Loucy (cell line): ENCODE results near the gene HMGCS2.

Experiments used
- H2AFZ ChIP-seq: fragments of 200-600 bp; sonication (generic); 2 replicates; pipeline ENCODE4 v1.6.0; 2016; ENCODE audit warnings: antibody characterized with exemption, mild to moderate bottlenecking, low read length, moderate library complexity
- H3F3A ChIP-seq: fragments of 200-600 bp; 2 replicates; pipeline ENCODE4 v1.6.0; 2016; ENCODE audit warnings: antibody characterized with exemption, low read depth, mild to moderate bottlenecking
- H3K27me3 ChIP-seq: fragments of 200-600 bp; sonication (generic); 2 replicates; pipeline ENCODE4 v1.6.1; 2014; ENCODE audit warnings: low read length, mild to moderate bottlenecking; ENCODE audit not compliant: insufficient read depth, poor library complexity, severe bottlenecking
- H3K36me3 ChIP-seq: fragments of 200-600 bp; sonication (generic); 2 replicates; pipeline ENCODE4 v1.6.1; 2016; ENCODE audit warnings: low read length; ENCODE audit not compliant: insufficient read depth
- H3K4me1 ChIP-seq: fragments of 200-600 bp; sonication (generic); 2 replicates; pipeline ENCODE4 v1.5.1; 2014; ENCODE audit warnings: low read length, mild to moderate bottlenecking; ENCODE audit not compliant: insufficient read depth, poor library complexity, severe bottlenecking
- H3K4me2 ChIP-seq: fragments of 200-600 bp; sonication (generic); 2 replicates; pipeline ENCODE4 v1.6.0; 2014; ENCODE audit warnings: antibody characterized with exemption, low read length, low read depth, mild to moderate bottlenecking; ENCODE audit not compliant: poor library complexity, severe bottlenecking
- H3K4me3 ChIP-seq: fragments of 200-600 bp; sonication (generic); 2 replicates; pipeline ENCODE4 v1.5.1; 2014; ENCODE audit warnings: low read length, mild to moderate bottlenecking, mixed read lengths; ENCODE audit not compliant: poor library complexity, severe bottlenecking
- H3K79me2 ChIP-seq: fragments of 200-600 bp; sonication (generic); 2 replicates; pipeline ENCODE4 v1.6.1; 2014; ENCODE audit warnings: low read length; ENCODE audit not compliant: insufficient read depth
- H3K9ac ChIP-seq: fragments of 200-600 bp; sonication (generic); 2 replicates; pipeline ENCODE4 v1.6.0; 2014; ENCODE audit warnings: mild to moderate bottlenecking, low read depth, low read length, moderate library complexity; ENCODE audit not compliant: poor library complexity, severe bottlenecking
- H3K9me2 ChIP-seq: fragments of 200-600 bp; sonication (generic); replicated peaks from 2 replicates; pipeline ENCODE4 v1.6.1; 2016; ENCODE audit warnings: low read depth, low read length, mixed read lengths
- H3K9me3 ChIP-seq: fragments of 200-600 bp; sonication (generic); 2 replicates; pipeline ENCODE4 v1.6.1; 2014; ENCODE audit warnings: mild to moderate bottlenecking, antibody characterized with exemption, low read length, low read depth; ENCODE audit not compliant: insufficient read depth
- H4K20me1 ChIP-seq: fragments of 200-600 bp; sonication (generic); 2 replicates; pipeline ENCODE4 v1.6.0; 2014; ENCODE audit warnings: antibody characterized with exemption, low read length, mild to moderate bottlenecking; ENCODE audit not compliant: insufficient read depth, poor library complexity, severe bottlenecking
- EZH2phosphoT487 ChIP-seq: fragments of 200-600 bp; IDR thresholded peaks from 2 replicates; pipeline ENCODE4 v1.6.1; 2018; ENCODE audit warnings: antibody characterized with exemption, mild to moderate bottlenecking, moderate library complexity, borderline replicate concordance
- TF ChIP-seq, protein P1 (sequence below): fragments of 200-600 bp; sonication (generic); conservative IDR thresholded peaks from 2 replicates; pipeline ENCODE4 v1.5.1; 2014; ENCODE audit warnings: mild to moderate bottlenecking, antibody characterized with exemption, low read length

HMGCS2 gene

DNA sequence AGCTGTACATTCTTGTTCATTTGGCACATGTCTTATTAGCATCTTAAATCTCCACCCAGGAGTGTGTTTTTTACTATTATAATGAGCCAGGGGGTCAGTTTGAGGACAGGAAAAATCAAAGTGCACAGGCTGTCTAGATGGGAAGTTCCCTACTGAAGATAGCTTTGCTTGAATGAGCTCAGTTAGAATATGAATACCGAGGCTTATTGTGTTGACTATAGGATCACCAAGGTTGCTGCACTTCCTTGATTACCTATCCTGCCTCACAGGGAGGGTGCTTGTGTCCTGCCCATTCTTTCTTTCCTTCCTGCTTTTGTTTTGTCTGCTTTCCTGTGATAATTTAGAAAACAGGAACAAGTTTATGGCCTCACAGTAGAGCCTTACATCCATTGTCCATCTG, 40.7 kb downstream of the HMGCS2 start:
- Histone ChIP-seq H3K4me3 (no peak overlapping the region), H3K9ac (no peak overlapping the region), H2AFZ (no peak overlapping the region), H3K4me1 (no peaks in the 10 kb centered on the region), H3F3A (no peaks in the 10 kb centered on the region), H3K4me2 (no peak overlapping the region), H3K79me2 (peaks cover 4% of the 10 kb centered on the region; the same call in 1 of the 2 replicates), H4K20me1 (peaks cover 4% of the 10 kb centered on the region), H3K9me3 (no peaks in the 10 kb centered on the region), H3K9me2 (no peaks in the 10 kb centered on the region), H3K27me3 (no peaks in the 10 kb centered on the region), H3K36me3 (peaks cover 98% of the 10 kb centered on the region; the same call in 1 of the 2 replicates)
- no peak for TF ChIP-seq EZH2phosphoT487
- TF ChIP-seq, protein P1, sequence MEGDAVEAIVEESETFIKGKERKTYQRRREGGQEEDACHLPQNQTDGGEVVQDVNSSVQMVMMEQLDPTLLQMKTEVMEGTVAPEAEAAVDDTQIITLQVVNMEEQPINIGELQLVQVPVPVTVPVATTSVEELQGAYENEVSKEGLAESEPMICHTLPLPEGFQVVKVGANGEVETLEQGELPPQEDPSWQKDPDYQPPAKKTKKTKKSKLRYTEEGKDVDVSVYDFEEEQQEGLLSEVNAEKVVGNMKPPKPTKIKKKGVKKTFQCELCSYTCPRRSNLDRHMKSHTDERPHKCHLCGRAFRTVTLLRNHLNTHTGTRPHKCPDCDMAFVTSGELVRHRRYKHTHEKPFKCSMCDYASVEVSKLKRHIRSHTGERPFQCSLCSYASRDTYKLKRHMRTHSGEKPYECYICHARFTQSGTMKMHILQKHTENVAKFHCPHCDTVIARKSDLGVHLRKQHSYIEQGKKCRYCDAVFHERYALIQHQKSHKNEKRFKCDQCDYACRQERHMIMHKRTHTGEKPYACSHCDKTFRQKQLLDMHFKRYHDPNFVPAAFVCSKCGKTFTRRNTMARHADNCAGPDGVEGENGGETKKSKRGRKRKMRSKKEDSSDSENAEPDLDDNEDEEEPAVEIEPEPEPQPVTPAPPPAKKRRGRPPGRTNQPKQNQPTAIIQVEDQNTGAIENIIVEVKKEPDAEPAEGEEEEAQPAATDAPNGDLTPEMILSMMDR, result no peak

DNA sequence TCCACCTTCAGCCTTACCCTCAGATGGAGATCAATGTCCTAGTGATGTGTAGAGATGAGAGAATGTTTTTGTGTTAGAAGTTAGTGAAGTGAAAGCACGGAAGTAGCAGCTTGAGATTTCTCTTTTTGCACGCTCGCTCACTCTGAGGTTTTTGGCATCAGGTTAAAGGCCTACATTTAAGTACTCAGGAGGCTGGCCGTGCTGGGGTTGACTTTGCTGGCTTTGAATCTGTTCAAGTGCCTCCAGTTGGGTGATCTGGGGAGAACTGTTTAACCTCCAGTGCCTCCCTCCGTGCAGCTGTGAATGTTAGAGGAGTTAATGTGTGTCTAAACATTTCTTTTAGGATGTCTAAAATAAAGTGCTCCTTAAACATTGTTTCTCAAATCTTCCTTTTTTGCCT, 43.1 kb downstream of the HMGCS2 start:
- H3K4me2 ChIP-seq, result no peak overlapping the region
- TF ChIP-seq, protein P1, result no peak
- no peak for TF ChIP-seq EZH2phosphoT487
- H3K9me2 ChIP-seq, result no peaks in the 10 kb centered on the region
- no peaks in the 10 kb centered on the region for H3F3A ChIP-seq
- H3K4me1 ChIP-seq, result peaks cover 2% of the 10 kb centered on the region
- H2AFZ ChIP-seq, result no peak overlapping the region
- H3K9me3 ChIP-seq, result no peaks in the 10 kb centered on the region
- H4K20me1 ChIP-seq, result peaks cover 9% of the 10 kb centered on the region
- peaks cover 23% of the 10 kb centered on the region; the same call in 1 of the 2 replicates for H3K79me2 ChIP-seq
- no peak overlapping the region for H3K4me3 ChIP-seq
- no peaks in the 10 kb centered on the region for H3K27me3 ChIP-seq
- no peak overlapping the region for H3K9ac ChIP-seq
- H3K36me3 ChIP-seq, result peaks cover 99% of the 10 kb centered on the region

DNA sequence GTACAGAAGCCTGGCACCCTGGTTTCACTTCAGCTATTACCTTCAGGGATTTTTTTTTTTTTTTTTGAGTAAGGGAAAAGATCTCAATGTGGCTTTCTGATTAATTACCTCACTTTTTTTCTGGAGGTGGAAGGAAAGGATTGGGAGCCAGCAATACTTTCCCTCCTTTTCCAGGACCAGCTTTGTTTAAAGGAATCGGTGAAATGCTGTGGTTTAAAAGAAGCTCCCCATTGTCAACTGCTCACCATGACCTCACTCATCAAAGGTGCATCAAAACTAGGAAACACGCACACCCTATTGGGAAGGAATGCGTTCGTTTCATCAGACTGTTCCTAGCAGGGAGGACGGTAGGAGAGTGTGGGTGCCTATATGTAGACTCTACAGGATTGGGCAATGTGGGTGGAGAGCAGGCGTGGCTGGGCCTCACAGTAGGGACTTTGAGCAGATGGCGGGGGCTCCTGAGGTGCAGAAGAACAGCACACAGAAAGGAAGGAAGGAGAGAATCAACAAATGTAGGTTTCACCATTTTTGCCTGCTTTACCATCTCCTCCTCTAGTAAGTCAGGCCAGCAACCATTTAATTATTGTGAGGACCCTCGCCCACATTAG, 44.0 kb downstream of the HMGCS2 start:
- TF ChIP-seq EZH2phosphoT487, result no peak
- TF ChIP-seq, protein P1, result no peak
- no peaks in the 10 kb centered on the region for H3K9me2 ChIP-seq
- H3K4me1 ChIP-seq, result peaks cover 10% of the 10 kb centered on the region
- no peak overlapping the region for H3K4me2 ChIP-seq
- H3F3A ChIP-seq, result no peaks in the 10 kb centered on the region
- H4K20me1 ChIP-seq, result peaks cover 15% of the 10 kb centered on the region
- H3K36me3 ChIP-seq, result peaks cover 98% of the 10 kb centered on the region
- no peaks in the 10 kb centered on the region for H3K9me3 ChIP-seq
- no peaks in the 10 kb centered on the region for H3K27me3 ChIP-seq
- H3K79me2 ChIP-seq, result peaks cover 32% of the 10 kb centered on the region
- H3K4me3 ChIP-seq, result no peak overlapping the region
- H3K9ac ChIP-seq, result no peak overlapping the region
- H2AFZ ChIP-seq, result no peak overlapping the region
